HG03558 (cell line): ENCODE results near the gene WDR7.

ENCODE experiments used
- ATAC-seq: cut with Tn5 transposase; IDR thresholded peaks from one replicate; pipeline ENCODE4 v1.9.1; 2021; ENCODE audit warnings: moderate number of reproducible peaks; ENCODE audit not compliant: unreplicated experiment; ENCODE audit errors: extremely low read depth

The WDR7 gene

GRCh38 chr18:56975276-56975675, 324.1 kb downstream of the WDR7 start:
- ATAC-seq, result no peak

DNA sequence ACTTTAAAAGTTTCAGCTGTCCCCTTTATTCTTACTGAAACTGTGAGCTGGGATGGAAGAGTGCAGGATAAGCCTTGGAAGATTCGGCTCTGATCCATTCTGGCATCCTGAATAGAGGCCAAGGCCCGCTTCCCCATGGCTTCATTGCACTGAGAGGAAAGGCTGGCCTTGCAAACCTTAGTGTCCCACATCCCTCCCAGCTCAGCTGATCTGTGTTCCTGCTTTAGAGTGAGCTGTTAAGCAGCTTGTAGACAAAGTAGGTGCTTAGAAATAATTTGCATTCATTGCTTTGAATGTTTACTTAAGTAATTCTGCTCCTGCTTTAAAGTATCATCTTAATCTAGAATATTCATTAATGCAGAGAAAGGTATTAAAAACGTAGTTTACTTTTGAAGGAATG, 326.1 kb downstream of the WDR7 start:
- ATAC-seq, result no peak

GRCh38 chr18:56977771-56978170, 326.6 kb downstream of the WDR7 start:
- ATAC-seq, result no peak

DNA sequence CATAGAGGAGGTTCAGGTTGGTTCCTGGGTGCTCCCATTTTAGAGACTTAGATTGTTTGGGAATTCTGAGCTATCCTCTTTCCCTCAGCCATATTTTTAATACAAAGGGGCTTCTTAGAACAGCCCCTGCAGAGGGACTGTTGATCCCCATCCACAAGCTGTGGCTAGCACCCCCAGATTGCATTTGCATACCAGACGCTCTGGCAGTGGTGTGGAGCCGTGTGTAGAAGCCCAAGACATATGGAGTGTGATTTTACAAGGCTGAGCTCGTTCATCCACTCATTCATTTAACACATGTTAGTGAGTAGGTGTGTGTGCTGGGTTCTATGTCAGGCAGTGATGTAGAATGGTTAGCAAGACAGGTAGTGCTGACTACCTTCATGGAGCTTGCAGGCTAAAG, 329.0 kb downstream of the WDR7 start:
- no peak for ATAC-seq

DNA sequence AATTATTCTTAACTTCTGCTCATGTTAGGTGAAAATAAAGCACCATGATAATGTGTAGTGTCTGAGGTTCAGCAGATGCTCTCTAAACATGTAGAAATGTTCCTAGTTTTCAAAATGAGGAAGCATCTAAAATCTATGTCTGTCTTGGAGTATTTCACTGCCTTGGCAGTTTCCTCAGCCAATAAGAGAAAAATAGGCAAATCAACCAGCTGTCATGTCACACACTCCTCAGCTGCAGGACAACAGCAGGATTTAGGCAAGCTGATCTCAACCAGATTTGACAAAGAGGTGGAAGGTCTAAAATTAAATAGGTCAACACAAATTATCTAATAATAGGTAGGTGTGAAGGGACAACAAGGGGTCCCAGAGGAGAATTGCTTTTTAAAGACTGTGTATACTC, 331.6 kb downstream of the WDR7 start:
- no peak for ATAC-seq

- no peak for ATAC-seq
Observed at GRCh38 chr18:56983275-56983992, 332.3 kb downstream of the WDR7 start.

DNA sequence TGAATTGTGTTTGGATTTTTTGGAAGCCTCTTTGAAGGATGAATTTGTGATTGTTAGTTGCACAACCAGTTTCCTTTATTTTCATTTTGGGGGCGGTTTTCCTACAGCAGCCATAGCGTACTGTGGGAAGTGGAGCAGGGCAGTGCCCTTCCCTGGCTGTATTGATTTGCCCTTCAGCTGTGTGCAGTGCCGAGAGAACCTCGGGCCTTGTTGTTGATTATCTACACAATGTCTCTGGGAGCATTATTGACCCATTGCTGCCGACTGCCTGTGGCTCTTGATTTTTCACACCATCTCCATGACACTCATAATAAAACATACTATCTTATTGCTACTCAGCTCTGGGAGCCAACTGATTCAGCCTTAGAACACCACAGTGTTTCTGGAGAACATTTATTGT, 333.6 kb downstream of the WDR7 start:
- ATAC-seq, result no peak

- no peak for ATAC-seq
Observed at GRCh38 chr18:56986829-56987228, 335.7 kb downstream of the WDR7 start.

DNA sequence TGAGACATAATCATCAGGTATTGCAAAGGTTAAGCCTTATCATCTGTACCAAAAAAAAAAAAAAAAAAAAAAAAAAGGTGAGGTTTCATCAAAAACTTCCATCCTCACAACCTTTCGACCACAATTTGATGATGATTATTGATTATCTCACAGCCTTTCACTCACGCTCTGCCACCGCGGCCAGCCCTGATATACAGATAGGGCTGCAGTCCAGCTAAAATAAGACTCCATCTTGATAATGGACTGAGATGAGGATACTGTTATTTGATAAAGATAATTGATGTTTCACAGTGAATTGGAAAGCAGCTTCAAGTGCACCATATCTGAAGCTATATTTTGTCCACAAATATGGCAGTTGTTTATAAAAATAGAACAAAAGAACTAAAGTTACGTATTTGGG, 336.1 kb downstream of the WDR7 start:
- no peak for ATAC-seq

DNA sequence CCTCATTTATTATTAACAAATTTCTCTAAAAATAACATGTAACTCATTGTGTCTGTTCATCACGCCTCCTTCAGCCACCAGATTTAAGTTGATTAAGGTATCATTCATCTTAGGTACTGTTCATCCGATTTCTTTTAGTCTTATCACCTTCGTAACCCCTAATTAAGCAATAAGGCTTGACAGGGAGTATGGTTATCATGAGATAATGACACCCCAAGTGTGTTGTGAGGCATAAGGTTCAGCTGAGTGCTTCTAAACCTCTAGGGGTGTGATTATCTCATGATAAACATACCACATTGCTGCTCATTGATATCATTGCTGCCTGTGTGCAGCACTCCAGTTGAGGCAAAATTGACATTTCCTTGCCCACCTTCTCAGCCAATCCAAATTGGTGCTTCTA, 336.9 kb downstream of the WDR7 start:
- ATAC-seq, result no peak

GRCh38 chr18:56990678-56991077, 339.5 kb downstream of the WDR7 start:
- no peak for ATAC-seq

DNA sequence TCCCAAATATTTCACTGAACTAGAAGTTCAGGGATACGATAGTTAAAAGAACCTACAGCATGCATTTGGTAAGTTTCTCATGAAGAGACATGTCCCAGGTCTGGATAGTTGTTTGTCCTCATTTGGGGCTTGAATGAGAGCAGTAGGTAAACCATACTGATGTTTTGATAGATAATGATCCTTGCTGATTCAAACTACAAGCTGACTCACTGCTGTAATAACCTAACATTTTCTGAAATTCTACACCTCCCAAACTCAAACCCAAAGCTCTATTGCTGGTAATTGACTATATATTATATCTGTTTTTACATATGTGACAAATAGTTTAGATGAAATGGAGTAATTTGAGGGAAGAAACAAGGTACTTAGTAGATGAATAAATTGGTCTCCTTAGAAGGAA, 341.6 kb downstream of the WDR7 start:
- no peak for ATAC-seq

GRCh38 chr18:56995579-56996188, 344.5 kb downstream of the WDR7 start:
- no peak for ATAC-seq

DNA sequence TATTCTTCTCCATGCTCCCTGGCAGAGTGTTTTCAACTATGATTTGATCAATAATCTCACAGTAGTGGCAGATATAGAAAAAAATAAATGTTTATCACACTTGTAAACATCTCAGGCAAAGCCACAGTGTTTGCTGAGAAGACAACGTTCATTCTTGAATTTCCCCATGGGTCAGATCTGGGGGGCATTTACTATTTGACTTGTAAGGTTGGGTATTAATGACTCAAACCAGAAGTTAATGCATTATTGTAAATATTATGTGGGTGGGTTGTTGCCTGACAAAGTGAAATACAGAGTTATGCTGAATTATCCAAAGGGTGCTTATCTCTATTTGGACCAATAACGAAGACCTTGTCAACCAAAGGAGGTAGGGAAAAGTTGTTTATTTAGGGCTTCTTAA, 346.0 kb downstream of the WDR7 start:
- ATAC-seq, result no peak

DNA sequence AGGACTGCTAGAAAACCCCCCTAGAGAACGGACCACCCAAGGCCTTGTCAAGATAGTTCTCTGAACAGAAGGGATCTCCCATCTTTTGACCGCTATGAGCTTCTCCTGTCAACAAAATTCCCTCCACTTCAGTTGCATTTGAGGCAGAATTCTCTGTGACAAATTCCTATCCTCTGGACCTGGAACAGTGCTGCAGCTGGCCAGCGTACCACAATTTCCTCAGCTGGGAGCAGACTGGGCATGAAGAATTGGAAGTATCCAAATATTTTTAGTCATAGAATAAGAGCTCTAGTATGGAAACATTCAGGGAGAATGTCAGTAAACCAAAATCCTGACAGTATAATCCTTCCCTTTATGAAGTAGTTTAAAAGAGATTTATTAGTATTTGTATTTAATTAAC, 348.7 kb downstream of the WDR7 start:
- ATAC-seq, result no peak

DNA sequence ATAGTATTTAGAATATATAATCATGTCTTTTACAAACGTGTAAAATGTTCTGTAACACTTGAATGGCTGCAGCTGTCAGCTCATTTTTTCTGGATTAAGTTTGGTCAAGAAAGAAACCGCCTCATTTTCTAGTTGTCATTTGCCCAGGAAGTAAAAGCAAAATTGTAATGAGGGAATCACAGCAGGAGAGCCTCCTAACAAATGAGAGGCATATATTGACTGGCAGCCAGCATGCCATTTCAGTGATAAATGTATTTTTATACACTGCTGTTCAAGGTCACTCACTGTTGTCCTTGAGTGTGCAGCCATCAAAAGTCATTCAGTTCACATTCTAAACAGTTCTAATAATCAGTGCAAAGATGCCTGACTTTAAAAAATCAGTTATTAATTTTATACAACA, 351.5 kb downstream of the WDR7 start:
- ATAC-seq, result no peak

DNA sequence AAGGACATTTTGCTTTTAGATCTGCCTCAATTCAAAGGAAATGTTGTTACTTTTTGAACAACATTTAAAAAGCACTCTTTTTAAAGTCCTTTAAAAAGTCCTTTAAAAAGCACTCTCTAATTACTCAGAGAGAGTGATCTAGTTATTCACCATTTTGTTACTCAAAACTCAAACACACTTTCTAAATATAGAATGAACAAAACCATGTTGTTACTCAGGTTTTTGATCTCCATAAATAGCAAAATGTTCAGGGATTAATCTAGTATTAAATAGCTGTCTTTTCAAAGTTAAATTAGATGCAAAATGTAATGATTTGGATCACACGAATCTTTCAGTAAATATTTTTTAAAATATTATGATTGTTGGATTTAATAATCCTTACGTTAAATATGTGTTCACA, 352.2 kb downstream of the WDR7 start:
- no peak for ATAC-seq

- ATAC-seq, result peak; percentile 95
Observed at GRCh38 chr18:57004366-57005121, 353.4 kb downstream of the WDR7 start.

- ATAC-seq, result no peak
Observed at GRCh38 chr18:57008001-57008686, 357.0 kb downstream of the WDR7 start.

- ATAC-seq, result no peak
Observed at GRCh38 chr18:57009844-57010243, 358.7 kb downstream of the WDR7 start.
